Subcutaneous abdominal adipose tissue (tissue), 5 donors: ENCODE data around the gene DBNL.
A peak's percentile ranks its signal among the peaks of the same experiment; 100 is the strongest.

ENCODE experiments used
- H3K27ac ChIP-seq: one replicate; pipeline ENCODE4 v1.7.0; 2013; ENCODE audit warnings: low read depth, mild to moderate bottlenecking, inconsistent platforms, low read length, moderate library complexity
- H3K27me3 ChIP-seq, 5 donors: one replicate each; pipeline ENCODE4 v1.7.0; 2013; ENCODE audit warnings: low read length in 5 of 5, inconsistent platforms in 1 of 5; ENCODE audit not compliant: control insufficient read depth in 5 of 5, insufficient read depth in 4 of 5
- H3K36me3 ChIP-seq, 5 donors: one replicate each; pipeline ENCODE4 v1.7.0; 2013; ENCODE audit warnings: low read length in 5 of 5; ENCODE audit not compliant: control insufficient read depth in 5 of 5, insufficient read depth in 5 of 5
- H3K4me1 ChIP-seq, 5 donors: one replicate each; pipeline ENCODE4 v1.7.0; 2013; ENCODE audit warnings: low read length in 5 of 5, mild to moderate bottlenecking in 3 of 5, moderate library complexity in 1 of 5; ENCODE audit not compliant: control insufficient read depth in 5 of 5, insufficient read depth in 5 of 5
- H3K4me3 ChIP-seq, 5 donors: one replicate each; pipeline ENCODE4 v1.7.0; 2013; ENCODE audit warnings: low read length in 5 of 5, low read depth in 1 of 5
- H3K9ac ChIP-seq, 5 donors: one replicate each; pipeline ENCODE4 v1.7.0; 2013; ENCODE audit warnings: low read length in 5 of 5, mild to moderate bottlenecking in 4 of 5, moderate library complexity in 3 of 5
- H3K9me3 ChIP-seq, 5 donors: one replicate each; pipeline ENCODE4 v1.7.0; 2013; ENCODE audit warnings: low read length in 5 of 5; ENCODE audit not compliant: control insufficient read depth in 5 of 5
- donor health status: healthy.
- donor health status: healthy.
- donor health status: healthy.
- donor health status: healthy.
- donor health status: healthy.

The DBNL gene

DNA sequence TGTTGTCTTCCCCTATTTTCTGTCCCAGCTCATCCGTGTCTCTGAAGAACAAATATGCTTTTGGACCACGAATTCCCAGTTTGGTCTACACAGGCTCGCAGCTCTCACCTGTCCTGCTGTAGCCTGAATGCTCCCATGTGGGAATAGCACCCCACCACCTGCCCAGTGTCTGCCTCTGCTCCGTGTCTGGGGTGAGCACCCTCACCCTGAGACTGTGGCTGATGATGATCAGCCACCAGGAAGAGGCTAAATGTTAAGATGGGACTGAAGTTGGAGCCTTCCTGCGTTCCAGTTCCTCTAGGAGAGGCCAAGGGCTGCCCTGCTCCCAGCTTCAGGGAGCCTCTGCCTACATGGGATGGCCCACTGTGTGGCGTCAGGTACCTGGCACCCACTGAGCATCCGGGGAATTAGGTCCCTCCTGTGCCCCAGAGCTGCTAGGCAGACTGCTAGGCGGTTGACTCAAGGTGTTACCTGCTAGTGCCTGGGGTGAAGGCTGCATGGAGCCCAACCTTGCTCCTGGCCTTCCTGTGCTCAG, 17.2 kb downstream of the DBNL start:
- H3K9ac ChIP-seq = no peak overlapping the region

GRCh38 chr7:44062180-44062902, 17.8 kb downstream of the DBNL start:
- Histone ChIP-seq H3K9ac (no peak overlapping the region), H3K36me3 (peaks cover 0 to 55% (median 49%) of the 10 kb centered on the region in 5 donors), H3K27me3 (no peaks in the 10 kb centered on the region), H3K9me3 (no peaks in the 10 kb centered on the region), H3K4me1 (peaks cover 5 to 44% (median 39%) of the 10 kb centered on the region in 5 donors), H3K4me3 (no peak overlapping the region), H3K27ac (no peak overlapping the region)

More for the DNA sequence above, 17.2 kb downstream of the DBNL start:
- Histone ChIP-seq H3K36me3 (peaks cover 0 to 61% (median 56%) of the 10 kb centered on the region in 5 donors), H3K4me1 (peaks cover 5 to 44% (median 39%) of the 10 kb centered on the region in 5 donors), H3K4me3 (no peak overlapping the region), H3K9me3 (no peaks in the 10 kb centered on the region), H3K27me3 (no peaks in the 10 kb centered on the region), H3K27ac (no peak overlapping the region)

DNA sequence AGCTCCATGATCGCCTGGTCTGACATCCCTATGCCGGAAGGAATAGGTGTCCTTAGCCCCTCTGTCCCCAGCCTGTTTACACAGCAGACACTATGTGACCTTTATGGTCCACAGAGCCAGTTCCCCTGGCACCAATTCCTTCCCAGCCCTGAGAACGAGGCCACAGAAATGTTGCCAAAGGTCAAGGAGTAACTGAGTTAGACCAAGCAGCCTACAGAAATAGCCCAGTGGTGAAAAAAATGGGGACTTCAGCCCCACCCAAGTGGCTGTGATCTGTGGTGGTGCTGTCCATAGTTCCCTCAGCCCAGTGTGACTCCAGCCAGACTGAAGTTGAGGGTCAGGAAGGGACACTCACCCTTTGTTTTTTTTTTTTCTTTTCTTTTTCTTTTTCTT, 18.4 kb downstream of the DBNL start:
- Histone ChIP-seq H3K9me3 (no peaks in the 10 kb centered on the region), H3K4me1 (peaks cover 5 to 44% (median 39%) of the 10 kb centered on the region in 5 donors), H3K4me3 (no peak overlapping the region), H3K9ac (no peak overlapping the region), H3K36me3 (peaks cover 0 to 49% (median 44%) of the 10 kb centered on the region in 5 donors), H3K27me3 (no peaks in the 10 kb centered on the region), H3K27ac (no peak overlapping the region)

DNA sequence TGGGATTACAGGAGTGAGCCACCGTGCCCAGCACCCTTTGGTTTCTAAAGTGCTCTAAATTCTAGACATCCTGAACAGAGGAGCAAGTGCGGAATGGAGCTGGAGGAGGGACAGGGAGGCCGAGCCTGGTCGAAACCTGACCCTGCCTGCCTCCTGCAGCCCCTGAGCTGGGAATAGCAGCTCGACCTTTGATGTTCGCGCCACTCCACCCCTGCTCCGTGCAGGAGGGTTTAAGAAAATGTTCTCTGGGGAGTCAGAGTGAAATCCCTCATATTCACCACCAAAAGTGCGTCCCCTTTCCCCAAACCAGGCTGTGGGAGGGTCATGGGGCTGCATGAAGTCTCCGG, 19.0 kb downstream of the DBNL start:
- no peak overlapping the region for H3K4me3 ChIP-seq
- H3K27ac ChIP-seq = no peak overlapping the region

GRCh38 chr7:44063894-44064651, 19.6 kb downstream of the DBNL start:
- H3K4me1 ChIP-seq = peaks cover 5 to 44% (median 39%) of the 10 kb centered on the region in 5 donors
- H3K9ac ChIP-seq = peak overlapping the region in 1 of 5 donors; percentile 5
- no peak overlapping the region for H3K27ac ChIP-seq
- no peaks in the 10 kb centered on the region for H3K9me3 ChIP-seq
- peaks cover 0 to 37% (median 32%) of the 10 kb centered on the region in 5 donors for H3K36me3 ChIP-seq
- no peak overlapping the region for H3K4me3 ChIP-seq
- no peaks in the 10 kb centered on the region for H3K27me3 ChIP-seq

More for the DNA sequence above, 19.0 kb downstream of the DBNL start:
- peaks cover 5 to 44% (median 39%) of the 10 kb centered on the region in 5 donors for H3K4me1 ChIP-seq
- H3K9ac ChIP-seq = peak overlapping the region in 1 of 5 donors; percentile 5
- H3K27me3 ChIP-seq = no peaks in the 10 kb centered on the region
- H3K36me3 ChIP-seq = peaks cover 0 to 43% (median 38%) of the 10 kb centered on the region in 5 donors
- no peaks in the 10 kb centered on the region for H3K9me3 ChIP-seq

DNA sequence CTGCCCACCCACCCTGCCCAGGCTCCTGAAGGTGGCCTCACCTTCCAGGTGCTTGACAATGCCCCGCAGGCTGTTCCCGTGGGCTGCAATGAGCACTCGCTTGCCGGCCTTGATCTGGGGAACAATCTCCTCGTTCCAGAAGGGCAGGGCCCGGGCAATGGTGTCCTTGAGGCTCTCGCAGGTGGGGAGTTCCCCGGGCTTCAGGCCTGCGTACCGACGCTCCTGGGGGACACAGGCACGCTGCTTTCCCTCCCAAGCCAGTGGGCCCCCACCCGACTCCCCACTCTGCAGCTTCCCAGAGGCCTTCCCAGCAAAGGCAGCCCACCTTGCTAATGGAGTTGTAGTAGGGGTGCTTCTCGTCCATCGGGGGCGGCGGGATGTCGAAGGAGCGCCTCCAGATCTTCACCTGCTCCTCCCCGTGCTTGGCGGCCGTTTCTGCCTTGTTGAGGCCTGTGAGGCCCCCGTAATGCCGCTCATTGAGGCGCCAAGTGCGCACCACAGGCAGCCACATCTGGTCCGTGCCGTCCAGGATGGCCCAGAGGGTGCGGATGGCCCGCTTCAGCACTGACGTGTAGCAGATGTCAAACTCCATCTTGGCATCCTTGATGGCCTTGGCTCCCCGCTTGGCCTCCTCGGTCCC, 20.4 kb downstream of the DBNL start:
- peaks cover 0 to 29% (median 24%) of the 10 kb centered on the region in 5 donors for H3K36me3 ChIP-seq
- no peak overlapping the region for H3K27ac ChIP-seq
- peak overlapping the region in 1 of 5 donors; percentile 34 for H3K4me3 ChIP-seq
- peaks cover 5 to 44% (median 39%) of the 10 kb centered on the region in 5 donors for H3K4me1 ChIP-seq
- H3K9ac ChIP-seq = peak overlapping the region in 1 of 5 donors; percentile 37
- no peaks in the 10 kb centered on the region for H3K27me3 ChIP-seq
- no peaks in the 10 kb centered on the region for H3K9me3 ChIP-seq

DNA sequence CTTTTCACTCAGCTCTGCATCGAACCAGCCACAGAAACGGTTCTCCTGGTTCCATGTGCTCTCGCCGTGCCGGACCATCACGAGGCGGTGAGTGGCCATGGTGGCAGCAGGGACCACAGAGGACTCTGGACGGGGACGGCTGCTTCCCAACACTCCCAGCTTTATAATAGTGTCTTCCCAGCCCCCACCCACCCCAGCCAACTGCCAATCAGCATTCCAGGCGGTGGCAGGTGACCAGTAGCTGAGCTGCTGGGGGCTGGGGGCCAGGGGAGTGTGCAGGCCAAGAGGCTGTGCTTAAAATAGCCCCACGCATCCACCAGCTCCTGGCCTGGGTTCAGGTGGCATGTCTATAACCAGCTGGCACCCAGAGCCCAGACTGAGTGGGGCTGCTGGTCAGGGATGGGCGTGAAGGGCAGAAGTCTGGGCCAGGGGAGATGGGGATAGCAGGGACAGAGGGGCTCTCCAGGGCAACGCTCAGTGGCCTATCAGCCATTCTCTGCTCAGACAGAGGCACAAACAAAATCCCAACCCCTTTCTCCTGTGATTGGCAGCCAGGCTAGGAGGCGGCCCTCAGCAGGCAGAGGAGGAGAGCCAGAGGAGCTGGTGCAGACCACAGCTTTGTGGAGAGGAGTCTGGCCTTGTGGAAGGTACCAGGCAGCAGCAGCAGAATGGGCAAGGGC, 21.1 kb downstream of the DBNL start, which contains the start of gene PGAM2:
Gene PGAM2, minus strand, starts transcription at position 137 of the 680 bp plus-strand sequence. Its CDS starts 38 bp downstream, at position 99.
- Histone ChIP-seq H3K9me3 (no peaks in the 10 kb centered on the region), H3K36me3 (peaks cover 0 to 22% (median 17%) of the 10 kb centered on the region in 5 donors), H3K4me1 (peaks cover 5 to 44% (median 39%) of the 10 kb centered on the region in 5 donors), H3K4me3 (peak within 1 kb of the TSS in 1 of 5 donors; percentile 34), H3K9ac (peak within 1 kb of the TSS in 1 of 5 donors; percentile 37), H3K27me3 (no peaks in the 10 kb centered on the region), H3K27ac (no peak within 1 kb of the TSS)

- H3K4me3 ChIP-seq = no peak overlapping the region
- H3K36me3 ChIP-seq = peaks cover 0 to 17% (median 12%) of the 10 kb centered on the region in 5 donors
- H3K9ac ChIP-seq = no peak overlapping the region
- peaks cover 5 to 44% (median 39%) of the 10 kb centered on the region in 5 donors for H3K4me1 ChIP-seq
- H3K27me3 ChIP-seq = no peaks in the 10 kb centered on the region
- no peak overlapping the region for H3K27ac ChIP-seq
- no peaks in the 10 kb centered on the region for H3K9me3 ChIP-seq
Observed at GRCh38 chr7:44066111-44066460, 21.6 kb downstream of the DBNL start.

DNA sequence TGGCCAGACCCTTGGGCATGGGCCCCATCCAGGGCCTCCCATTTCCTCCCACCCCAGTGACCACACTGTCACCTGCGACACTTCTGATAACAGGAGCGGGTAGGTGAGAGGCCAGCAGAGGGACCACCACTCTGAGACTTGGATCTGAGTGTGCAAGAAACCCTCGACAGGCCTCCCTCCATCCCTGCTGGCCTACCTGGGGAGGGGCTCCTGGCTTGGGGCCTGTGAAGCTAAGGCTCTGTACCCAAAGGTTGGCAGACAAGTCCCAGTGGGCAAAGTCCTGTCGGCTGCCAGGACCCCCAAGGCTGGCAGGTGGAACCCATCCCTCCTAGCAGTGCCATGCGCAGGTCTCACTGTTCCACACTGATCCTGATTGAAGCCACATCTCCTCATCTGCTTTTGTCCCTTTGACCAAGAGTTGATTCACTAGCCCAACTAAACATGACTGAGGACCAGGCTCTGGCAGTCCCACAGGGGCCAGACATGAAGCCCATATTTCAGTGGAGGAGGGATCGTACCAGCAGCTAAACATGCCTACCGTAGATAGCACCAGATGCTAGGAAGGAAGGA, 22.1 kb downstream of the DBNL start:
- Histone ChIP-seq H3K9ac (no peak overlapping the region), H3K27ac (no peak overlapping the region), H3K4me3 (no peak overlapping the region), H3K27me3 (no peaks in the 10 kb centered on the region), H3K36me3 (peaks cover 0 to 12% (median 7%) of the 10 kb centered on the region in 5 donors), H3K9me3 (no peaks in the 10 kb centered on the region), H3K4me1 (peaks cover 5 to 44% (median 39%) of the 10 kb centered on the region in 5 donors)
